CD4-positive, alpha-beta T cell treated with Interleukin-12 subunit alpha and Interleukin-12 subunit beta, for 1 hour (primary cell): Measurements from ENCODE around the gene ECE1.
"Not testable (repeated sequence)": the region's sequence is repeated elsewhere in the genome, so short reads cannot be mapped to it uniquely, and the experiment has no call there.

ENCODE experiments used
- DNase-seq: peaks from one replicate; pipeline ENCODE4 v3.0.0-alpha.2; 2020

Gene ECE1

GRCh38 chr1:21216835-21217811, 73.1 kb downstream of the ECE1 start:
- DNase-seq, result peak; percentile 69

GRCh38 chr1:21212126-21212525, 78.1 kb downstream of the ECE1 start:
- no peak for DNase-seq

DNA sequence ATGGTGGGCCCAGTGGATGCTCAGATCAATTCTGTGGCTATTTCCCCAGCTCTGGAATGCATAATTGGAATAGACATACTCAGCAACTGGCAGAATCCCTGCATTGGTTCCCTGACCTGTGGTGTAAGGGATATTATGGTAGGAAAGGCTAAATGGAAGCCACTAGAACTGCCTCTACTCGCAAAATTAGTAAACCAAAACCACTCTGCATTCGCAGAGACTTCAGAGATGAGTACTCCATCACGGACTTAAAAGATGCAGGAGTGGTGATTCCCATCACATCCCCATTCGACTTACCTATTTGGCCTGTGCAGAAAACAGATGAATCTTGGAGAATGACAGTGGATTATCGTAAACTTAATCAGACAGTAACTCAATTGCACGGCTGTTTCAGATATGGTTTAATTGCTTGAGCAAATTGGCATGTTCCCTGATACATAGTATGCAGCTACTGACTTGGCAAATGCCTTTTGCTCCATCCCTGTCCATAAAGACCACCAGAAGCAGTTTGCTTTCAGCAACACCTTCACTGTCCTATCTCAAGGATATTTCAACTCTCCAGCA, 82.0 kb downstream of the ECE1 start:
- DNase-seq, result not testable (repeated sequence)

GRCh38 chr1:21206117-21206516, 84.1 kb downstream of the ECE1 start:
- DNase-seq, result no peak

DNA sequence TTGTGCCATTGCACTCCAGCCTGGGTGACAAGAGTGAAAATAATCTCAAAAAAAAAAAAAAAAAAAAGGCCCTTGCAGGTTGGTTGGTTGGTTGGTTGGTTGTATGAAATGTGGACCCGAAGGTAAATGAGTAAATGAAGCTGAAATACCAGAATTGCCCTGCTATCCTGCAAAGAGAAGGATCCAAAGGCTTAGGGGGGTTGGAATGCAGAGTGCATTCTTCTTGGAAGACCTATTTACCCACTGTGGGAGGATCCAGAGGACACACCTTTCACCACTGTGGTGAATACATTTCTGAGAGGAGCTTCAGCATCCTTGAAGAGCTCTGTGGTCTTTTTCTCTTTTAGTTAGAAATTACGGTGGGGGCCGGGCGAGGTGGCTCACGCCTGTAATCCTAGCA, 84.8 kb downstream of the ECE1 start:
- DNase-seq, result no peak

DNA sequence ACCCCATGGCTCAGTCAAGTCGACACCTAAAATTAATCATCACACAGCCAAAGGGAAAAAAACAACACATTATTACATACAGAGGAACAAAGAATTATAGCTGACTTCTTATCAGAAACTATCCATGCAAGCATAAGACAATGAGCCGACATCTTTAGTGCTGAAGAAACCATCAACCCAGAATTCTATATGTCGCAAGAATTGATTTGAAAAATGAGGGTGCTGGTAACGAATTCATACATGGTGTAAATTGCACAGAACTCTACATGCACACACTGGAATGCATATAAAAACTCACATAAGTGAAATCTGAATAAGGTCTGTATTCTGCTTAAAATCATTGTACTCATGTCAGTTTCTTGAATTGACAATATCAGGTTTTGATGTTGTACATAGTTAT, 88.6 kb downstream of the ECE1 start:
- DNase-seq, result no peak

- not testable (repeated sequence) for DNase-seq
Measured at GRCh38 chr1:21201238-21201637, 89.0 kb downstream of the ECE1 start.

GRCh38 chr1:21200767-21201166, 89.5 kb downstream of the ECE1 start:
- no peak for DNase-seq

DNA sequence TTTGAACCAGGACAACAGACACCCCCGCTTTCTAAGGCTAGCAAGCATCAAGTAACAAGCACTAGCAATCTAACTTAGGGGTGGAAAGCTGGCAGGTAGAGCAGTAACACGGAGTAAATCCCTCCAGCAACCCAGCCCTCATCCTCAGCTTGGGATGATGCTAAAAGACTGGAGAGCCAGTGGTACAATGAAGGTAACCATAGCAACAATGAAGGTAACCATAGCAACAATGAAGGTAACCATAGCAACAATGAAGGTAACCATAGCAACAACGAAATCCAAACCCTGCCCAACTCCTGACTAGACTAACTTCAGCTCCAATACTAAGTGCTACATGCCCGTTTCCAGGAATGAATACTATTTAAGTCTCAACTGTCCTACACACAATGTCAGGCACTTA, 91.3 kb downstream of the ECE1 start:
- DNase-seq, result no peak

DNA sequence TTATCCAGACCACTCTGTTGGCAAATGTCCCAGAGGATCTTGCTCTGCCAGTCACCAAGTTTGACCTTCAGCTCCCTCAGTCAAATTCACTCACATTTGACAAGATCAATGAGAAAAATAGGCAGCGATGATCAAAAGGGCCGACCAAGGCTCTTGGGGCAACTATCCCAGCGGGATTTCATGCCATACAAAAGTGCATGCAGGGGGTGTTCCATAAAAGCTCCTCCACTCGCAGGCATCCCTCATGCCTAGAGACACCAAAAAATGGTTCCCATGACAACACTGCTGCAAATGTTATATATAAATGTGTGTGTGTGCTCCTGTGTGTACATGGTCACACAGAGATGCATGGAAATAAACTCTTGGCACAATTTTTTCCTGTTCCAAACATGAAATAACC, 97.4 kb downstream of the ECE1 start:
- DNase-seq, result no peak

DNA sequence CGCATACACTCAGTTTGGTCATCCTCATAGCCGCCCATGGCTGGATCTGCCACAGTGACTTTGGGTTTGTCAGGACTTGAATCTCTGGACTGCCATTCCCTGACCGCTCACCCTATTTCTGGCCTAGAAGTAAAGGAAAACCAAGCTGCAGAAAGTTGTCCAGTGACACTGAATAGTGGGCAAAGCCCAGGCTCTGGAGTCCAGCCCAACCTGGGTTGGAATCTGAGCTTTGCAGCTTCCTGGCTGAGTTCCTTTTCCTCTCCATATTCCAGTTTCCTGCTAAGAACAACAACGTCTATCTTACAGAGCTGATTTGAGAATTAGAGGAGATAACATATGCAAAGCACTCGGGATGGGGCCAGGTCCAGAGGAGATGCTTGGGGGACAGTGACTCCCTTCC, 98.0 kb downstream of the ECE1 start:
- DNase-seq, result no peak

- not testable (repeated sequence) for DNase-seq
Measured at GRCh38 chr1:21190771-21191170, 99.5 kb downstream of the ECE1 start.

- DNase-seq, result no peak
Measured at GRCh38 chr1:21189906-21190500, 100.3 kb downstream of the ECE1 start.

- no peak for DNase-seq
Measured at GRCh38 chr1:21189421-21189820, 100.8 kb downstream of the ECE1 start.

- no peak for DNase-seq
Measured at GRCh38 chr1:21188235-21188634, 102.0 kb downstream of the ECE1 start.

- DNase-seq, result no peak
Measured at GRCh38 chr1:21185221-21185731, 105.0 kb downstream of the ECE1 start.

GRCh38 chr1:21184276-21184675, 106.0 kb downstream of the ECE1 start:
- DNase-seq, result no peak

GRCh38 chr1:21182181-21182731, 108.0 kb downstream of the ECE1 start:
- no peak for DNase-seq

GRCh38 chr1:21178271-21178670, 112.0 kb downstream of the ECE1 start:
- not testable (repeated sequence) for DNase-seq

- peak; percentile 99 for DNase-seq
Measured at GRCh38 chr1:21176586-21177555, 113.4 kb downstream of the ECE1 start, which contains the start of gene EIF4G3. EIF4G3 (minus strand) TSS chr1:21176897; CDS start chr1:21002742, 174,155 bp downstream.

- peak; percentile 56 for DNase-seq
Measured at GRCh38 chr1:21175670-21176581, 114.3 kb downstream of the ECE1 start.
